Psoas muscle (tissue), 8 donors: ENCODE results near the gene WDR83. TPM values are rescaled to one million over a fixed set of nuclear protein-coding genes. Genes with fewer than 3 reads are reported as not detected.
"Not testable (repeated sequence)": the region's sequence is repeated elsewhere in the genome, so short reads cannot be mapped to it uniquely, and the experiment has no call there.

Experiments used
- ATAC-seq, 4 donors: fragments of 200-7000 bp; cut with Tn5 transposase; one replicate each; pipeline ENCODE4 v1.9.1; 2020; ENCODE audit warnings: moderate library complexity in 3 of 4, mild to moderate bottlenecking in 2 of 4
- DNase-seq, 2 donors: peaks; one replicate each; pipeline ENCODE4 v3.0.0-alpha.2; 2020
- H3K27ac ChIP-seq: fragments of 200-600 bp; one replicate; pipeline ENCODE4 v1.8.0; 2022
- H3K27me3 ChIP-seq, 3 donors: fragments of 200-600 bp in 1 of 3; one replicate each; pipeline versions ENCODE4 v1.6.1 to v1.8.0; 2013 to 2022; ENCODE audit warnings: low read length in 2 of 3, mild to moderate bottlenecking in 2 of 3, moderate library complexity in 1 of 3; ENCODE audit not compliant: insufficient read depth in 3 of 3
- H3K36me3 ChIP-seq, 2 donors: fragments of 200-600 bp in 1 of 2; one replicate each; pipeline versions ENCODE4 v1.6.1 to v1.8.0; 2013 to 2022; ENCODE audit warnings: low read depth in 1 of 2, mild to moderate bottlenecking in 1 of 2, moderate library complexity in 1 of 2; ENCODE audit not compliant: insufficient read depth in 1 of 2
- H3K4me1 ChIP-seq: fragments of 200-600 bp; one replicate; pipeline ENCODE4 v1.8.0; 2022
- H3K4me3 ChIP-seq: fragments of 200-600 bp; one replicate; pipeline ENCODE4 v1.8.0; 2022; ENCODE audit warnings: mild to moderate bottlenecking
- H3K9me3 ChIP-seq: fragments of 200-600 bp; one replicate; pipeline ENCODE4 v1.8.0; 2022
- WGBS, 3 donors: extraction: QIAGEN DNeasy Blood & Tissue Kit; methylation state at CpG; one replicate each; pipeline versions ENCODE4 v1.1.6 to v1.1.7; 2013; 5-methylcytosine and 5-hydroxymethylcytosine counted together
- intact Hi-C, 2 donors: fragments of 100-400 bp; cut with DNase I; formaldehyde crosslinking; loops; one replicate each; pipeline versions ENCODE4 v1.11.0 to v1.14.2; 2022
- long read RNA-seq, 2 donors: library from polyadenylated mRNA; unstranded; transcript quantifications; one replicate each; pipeline ENCODE4 v2.0.0, GENCODE V29; 2021
- polyA plus RNA-seq, 3 donors: library from polyadenylated mRNA; stranded (reverse); fragments of 200-250 nt; gene quantifications; one replicate each; pipeline ENCODE4 v1.2.3, GENCODE V29; 2013
- total RNA-seq, 4 donors: library from RNA; stranded (reverse); fragmentation: NEBNext Ultra II Directional in 2 of 4; extraction: Animal tissue kit (Norgen Biotek cat#: 25700) in 2 of 4; gene quantifications; one replicate each; pipeline versions ENCODE4 v1.2.1 to v1.2.4, GENCODE V29; 2021 to 2023
- TF ChIP-seq, protein P1 (sequence below): fragments of 200-600 bp; IDR thresholded peaks from one replicate; pipeline ENCODE4 v1.8.0; 2022; ENCODE audit warnings: antibody characterized with exemption
- donor health status: healthy with polysubstance abuse.
- donor health status: DM: no; HTN: no; CAD: no; lungs with moderate emphysema.
- donor health status: Bipolar disorder and iron deficiency.
- donor health status: healthy.
- donor health status: DM: yes; HTN: yes; CAD: no.
- donor health status: DM: no; HTN: no; CAD: no.
- donor health status: DM: no; HTN: no; CAD: no.
- donor health status: DM: yes; HTN: yes; CAD: no.

WDR83 gene, protein sequence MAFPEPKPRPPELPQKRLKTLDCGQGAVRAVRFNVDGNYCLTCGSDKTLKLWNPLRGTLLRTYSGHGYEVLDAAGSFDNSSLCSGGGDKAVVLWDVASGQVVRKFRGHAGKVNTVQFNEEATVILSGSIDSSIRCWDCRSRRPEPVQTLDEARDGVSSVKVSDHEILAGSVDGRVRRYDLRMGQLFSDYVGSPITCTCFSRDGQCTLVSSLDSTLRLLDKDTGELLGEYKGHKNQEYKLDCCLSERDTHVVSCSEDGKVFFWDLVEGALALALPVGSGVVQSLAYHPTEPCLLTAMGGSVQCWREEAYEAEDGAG
- 1 to 10 TPM; 1.8 to 5.8 (median 3.7) TPM for total RNA-seq
- 1 to 10 TPM; 3.8 to 9.1 (median 5.8) TPM for polyA plus RNA-seq
- long read RNA-seq, donor 1, result 0 reads
- long read RNA-seq, donor 2, partial matches to known transcripts, result 1 of 5 reads
- long read RNA-seq, donor 2, other reads (novel, unspliced or antisense), result 2 of 5 reads

DNA sequence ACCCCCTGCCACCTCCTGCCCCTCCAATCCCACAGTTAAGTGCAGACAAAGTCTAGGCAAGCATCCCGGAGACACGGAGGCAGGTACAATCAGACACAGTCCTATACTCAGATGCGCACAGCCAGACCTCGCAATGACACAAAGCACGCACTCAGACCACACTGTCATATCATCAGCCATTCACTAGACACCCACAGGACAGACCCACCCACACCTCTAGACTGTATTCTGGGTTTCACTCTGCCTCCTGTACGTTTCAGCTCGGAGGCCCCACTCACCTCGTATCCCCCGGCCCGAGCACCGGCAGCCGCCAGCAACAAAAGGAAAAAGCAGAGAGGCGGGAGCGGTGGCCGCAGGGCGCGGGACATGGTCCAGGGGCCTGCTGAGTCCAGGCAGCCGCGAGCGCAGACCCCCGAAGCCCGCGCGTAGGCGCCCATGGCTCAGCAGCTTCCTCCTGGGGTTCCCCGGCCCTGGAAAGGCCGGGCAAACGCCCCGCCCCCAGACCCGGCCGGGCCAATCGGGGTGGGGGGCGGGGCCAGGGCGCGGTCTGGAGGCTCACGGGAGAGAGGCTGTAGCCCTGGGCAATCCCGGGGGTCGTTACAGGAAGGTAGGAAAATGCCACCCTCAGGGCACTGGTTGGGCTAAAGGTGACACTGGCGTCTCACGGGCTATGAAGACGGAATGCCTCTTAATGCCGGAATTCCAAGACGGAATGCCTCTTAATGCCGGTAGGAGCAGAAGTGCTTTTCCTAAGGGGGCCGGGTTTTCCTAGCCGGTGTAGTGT, at the start of gene WDR83, which contains the start of gene MAN2B1:
Gene WDR83, plus strand, starts transcription at position 543 of the 784 bp plus-strand sequence. CDS start 2,984 bp downstream, outside the sequence.
Gene MAN2B1, minus strand, starts transcription at position 478 of the 784 bp plus-strand sequence. Its CDS starts 41 bp downstream, at position 437.
- no peaks in the 10 kb centered on the region for H3K27me3 ChIP-seq
- TF ChIP-seq, protein P1, sequence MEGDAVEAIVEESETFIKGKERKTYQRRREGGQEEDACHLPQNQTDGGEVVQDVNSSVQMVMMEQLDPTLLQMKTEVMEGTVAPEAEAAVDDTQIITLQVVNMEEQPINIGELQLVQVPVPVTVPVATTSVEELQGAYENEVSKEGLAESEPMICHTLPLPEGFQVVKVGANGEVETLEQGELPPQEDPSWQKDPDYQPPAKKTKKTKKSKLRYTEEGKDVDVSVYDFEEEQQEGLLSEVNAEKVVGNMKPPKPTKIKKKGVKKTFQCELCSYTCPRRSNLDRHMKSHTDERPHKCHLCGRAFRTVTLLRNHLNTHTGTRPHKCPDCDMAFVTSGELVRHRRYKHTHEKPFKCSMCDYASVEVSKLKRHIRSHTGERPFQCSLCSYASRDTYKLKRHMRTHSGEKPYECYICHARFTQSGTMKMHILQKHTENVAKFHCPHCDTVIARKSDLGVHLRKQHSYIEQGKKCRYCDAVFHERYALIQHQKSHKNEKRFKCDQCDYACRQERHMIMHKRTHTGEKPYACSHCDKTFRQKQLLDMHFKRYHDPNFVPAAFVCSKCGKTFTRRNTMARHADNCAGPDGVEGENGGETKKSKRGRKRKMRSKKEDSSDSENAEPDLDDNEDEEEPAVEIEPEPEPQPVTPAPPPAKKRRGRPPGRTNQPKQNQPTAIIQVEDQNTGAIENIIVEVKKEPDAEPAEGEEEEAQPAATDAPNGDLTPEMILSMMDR, result no peak
- intact Hi-C loops, result no loop called here
- 1 to 2% (median 1%) methylated on average over 46 of the region's 46 CpGs for WGBS, 3 donors
- peaks cover 0 to 43% of the 10 kb centered on the region in 2 donors for H3K36me3 ChIP-seq
- peak; percentile 73 to 84 (median 82) for ATAC-seq
- H3K4me1 ChIP-seq, result peaks cover 33% of the 10 kb centered on the region
- H3K4me3 ChIP-seq, result peak within 1 kb of the TSS; percentile 98
- DNase-seq, result peak; percentile 79 to 85
- H3K9me3 ChIP-seq, result no peaks in the 10 kb centered on the region
- peak within 1 kb of the TSS; percentile 74 for H3K27ac ChIP-seq

DNA sequence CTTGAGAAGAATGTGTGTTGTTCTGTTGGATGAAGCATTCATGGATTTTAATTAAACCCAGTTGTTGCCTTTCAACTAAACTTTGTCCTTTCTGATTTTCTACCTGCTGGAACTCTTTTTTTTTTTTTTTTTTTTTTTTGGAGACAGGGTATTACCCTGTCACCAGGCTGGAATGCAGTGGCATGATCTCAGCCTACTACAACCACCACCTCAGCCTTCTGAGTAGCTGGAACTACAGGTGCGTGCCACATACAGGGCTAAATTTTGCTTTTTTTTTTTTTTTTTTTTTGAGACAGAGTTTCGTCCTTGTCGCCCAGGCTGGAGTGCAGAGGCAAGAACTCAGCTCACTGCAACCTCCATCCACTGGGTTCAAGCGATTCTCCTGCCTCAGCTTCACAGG, 49.0 kb upstream of the WDR83 start:
- Histone ChIP-seq H3K4me3 (no peak overlapping the region), H3K27ac (no peak overlapping the region), H3K4me1 (peaks cover 37% of the 10 kb centered on the region), H3K36me3 (peaks cover 0 to 32% of the 10 kb centered on the region in 2 donors), H3K27me3 (no peaks in the 10 kb centered on the region), H3K9me3 (no peaks in the 10 kb centered on the region)
- DNase-seq, result no peak
- ATAC-seq, result peak in 2 of 4 donors; percentile 27 to 37
- TF ChIP-seq, protein P1, result no peak
- WGBS, 3 donors, result 69 to 92% (median 80%) methylated on average over 4 of the region's 4 CpGs
- intact Hi-C loops, result no loop called here

DNA sequence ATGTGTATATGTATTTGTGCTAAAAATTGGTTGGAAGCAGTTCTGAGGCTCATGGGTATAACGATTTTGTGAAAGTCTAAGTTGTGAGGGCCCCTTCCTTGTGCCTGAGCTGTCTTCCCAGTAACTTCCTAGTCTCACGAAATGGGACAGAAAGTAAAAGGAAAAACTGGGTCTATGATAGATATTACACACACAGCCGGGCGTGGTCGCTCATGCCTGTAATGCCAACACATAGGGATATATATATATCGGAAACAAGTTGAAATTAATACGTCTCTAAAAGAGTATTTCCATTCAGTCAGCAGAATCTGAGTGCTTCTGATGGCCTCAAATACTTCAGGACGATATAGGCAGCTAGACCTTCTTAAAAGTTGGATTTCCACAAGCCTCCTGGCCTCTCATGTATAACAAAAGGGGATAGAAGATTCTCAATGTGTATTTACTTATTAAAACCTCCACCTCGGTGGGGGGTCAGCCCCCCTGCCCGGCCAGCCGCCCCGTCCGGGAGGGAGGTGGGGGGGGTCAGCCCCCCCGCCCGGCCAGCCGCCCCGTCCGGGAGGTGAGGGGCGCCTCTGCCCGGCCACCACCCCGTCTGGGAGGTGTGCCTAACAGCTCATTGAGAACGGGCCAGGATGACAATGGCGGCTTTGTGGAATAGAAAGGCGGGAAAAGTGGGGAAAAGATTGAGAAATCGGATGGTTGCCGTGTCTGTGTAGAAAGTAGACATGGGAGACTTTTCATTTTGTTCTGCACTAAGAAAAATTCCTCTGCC, 45.2 kb upstream of the WDR83 start:
- DNase-seq, ATAC-seq, H3K4me3 ChIP-seq, H3K27ac ChIP-seq, H3K9me3 ChIP-seq, H3K27me3 ChIP-seq, intact Hi-C loops: not testable (repeated sequence)
- H3K36me3 ChIP-seq, result peaks cover 0 to 36% of the 10 kb centered on the region in 2 donors
- H3K4me1 ChIP-seq, result peaks cover 15% of the 10 kb centered on the region
- WGBS, 3 donors, result 59 to 73% (median 66%) methylated on average over 17 to 25 of the region's 26 CpGs

DNA sequence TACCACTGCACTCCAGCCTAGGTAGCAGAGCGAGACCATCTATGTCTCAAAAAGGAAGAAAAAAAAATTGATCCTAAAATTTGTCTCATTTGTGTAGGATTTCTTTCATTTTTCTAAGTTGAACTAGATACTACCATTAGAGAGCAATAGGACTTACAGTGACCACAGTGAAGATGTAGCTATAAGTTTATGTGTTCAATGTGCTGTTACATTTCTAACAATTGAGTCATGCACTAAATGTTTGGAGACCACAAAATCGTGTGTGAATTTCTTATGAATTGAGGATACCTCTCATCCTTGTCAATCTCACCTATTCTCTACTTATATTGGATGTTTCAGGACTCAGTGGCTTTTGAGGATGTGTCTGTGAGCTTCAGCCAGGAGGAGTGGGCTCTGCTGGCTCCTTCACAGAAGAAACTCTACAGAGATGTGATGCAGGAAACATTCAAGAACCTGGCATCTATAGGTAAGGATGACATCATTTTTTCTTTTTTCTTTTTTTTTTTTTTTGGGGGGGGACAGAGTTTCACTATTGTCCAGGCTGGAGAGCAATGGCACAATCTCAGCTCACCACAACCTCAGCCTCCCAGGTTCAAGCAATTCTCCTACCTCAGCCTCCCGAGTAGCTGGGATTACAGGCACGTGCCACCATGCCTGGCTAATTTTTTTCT, 43.1 kb upstream of the WDR83 start:
- peaks cover 16 to 51% of the 10 kb centered on the region in 2 donors for H3K36me3 ChIP-seq

More for the DNA sequence above, 43.1 kb upstream of the WDR83 start:
- TF ChIP-seq, protein P1, result no peak
- Histone ChIP-seq H3K27ac (no peak overlapping the region), H3K4me1 (peaks cover 5% of the 10 kb centered on the region), H3K9me3 (peaks cover 19% of the 10 kb centered on the region), H3K27me3 (no peaks in the 10 kb centered on the region), H3K4me3 (no peak overlapping the region)
- intact Hi-C loops, result no loop called here
- 84 to 91% (median 90%) methylated on average over 4 of the region's 4 CpGs for WGBS, 3 donors
- no peak for DNase-seq
- ATAC-seq, result no peak
